Jurkat, Clone E6-1 (cell line): ENCODE results near the gene KRI1. TPM values are rescaled to one million over a fixed set of nuclear protein-coding genes. Genes with fewer than 3 reads are reported as not detected.

Source experiments
- DNase-seq: peaks from one replicate; pipeline ENCODE4 v3.0.0-alpha.2; 2011; ENCODE audit warnings: low read depth, low spot score
- H3K4me3 ChIP-seq: 2 replicates; pipeline ENCODE4 v1.5.1; 2011; ENCODE audit warnings: mild to moderate bottlenecking, low read length, control low read depth, moderate library complexity
- polyA plus RNA-seq: library from polyadenylated mRNA; unstranded; fragments of >200 nt; gene quantifications from one replicate; pipeline ENCODE4 v1.2.1, GENCODE V29; 2012; ENCODE audit warnings: missing spikeins; ENCODE audit not compliant: insufficient read length, insufficient read depth

KRI1 gene
- 89.3 TPM for polyA plus RNA-seq

DNA sequence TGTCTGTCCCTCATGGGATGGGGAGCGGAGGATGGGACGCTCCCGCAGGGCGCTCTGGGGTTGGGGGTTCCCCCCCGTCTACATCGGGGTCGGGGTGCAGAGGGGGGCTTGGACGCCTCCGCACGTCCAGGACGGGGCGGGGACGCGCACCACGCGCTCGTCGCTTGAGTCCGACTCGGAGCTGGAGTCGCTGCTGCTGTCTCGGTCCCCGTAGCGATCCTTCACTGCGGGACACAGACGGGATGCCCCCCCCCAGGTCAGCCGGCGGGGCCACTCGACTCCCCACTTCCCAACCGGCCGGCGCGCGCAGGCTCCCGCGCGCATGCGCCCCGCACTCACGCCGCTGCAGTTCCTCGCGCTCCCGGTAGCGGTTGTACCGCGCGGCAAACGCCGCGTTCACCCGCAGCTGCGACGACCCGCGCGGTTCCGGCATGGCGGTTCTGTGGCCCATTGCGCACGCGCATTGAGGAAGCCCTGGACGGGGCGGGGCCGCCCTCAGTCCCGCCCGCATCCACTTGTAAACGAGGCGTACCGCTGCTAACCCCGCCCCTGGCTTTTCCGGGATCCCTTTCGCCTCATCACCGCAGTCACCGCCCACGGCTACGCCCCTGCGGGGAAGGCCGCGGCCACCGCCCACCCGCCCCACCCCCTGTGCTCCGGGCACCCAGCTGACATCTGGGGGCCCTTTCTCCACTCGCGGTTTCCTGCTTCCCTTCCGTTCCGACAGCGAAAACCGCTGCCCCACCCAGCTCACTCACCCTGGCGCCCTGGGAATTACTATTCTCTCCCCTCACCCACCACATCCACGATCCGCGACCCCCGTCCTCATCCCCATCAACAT lies at the start of gene KRI1:
Gene KRI1 (minus strand): TSS at position 444 of the 841 bp plus-strand sequence. CDS start 11 bp downstream, at position 433.
- H3K4me3 ChIP-seq: peak within 1 kb of the TSS; percentile 89
- DNase-seq: peak; percentile 98

DNA sequence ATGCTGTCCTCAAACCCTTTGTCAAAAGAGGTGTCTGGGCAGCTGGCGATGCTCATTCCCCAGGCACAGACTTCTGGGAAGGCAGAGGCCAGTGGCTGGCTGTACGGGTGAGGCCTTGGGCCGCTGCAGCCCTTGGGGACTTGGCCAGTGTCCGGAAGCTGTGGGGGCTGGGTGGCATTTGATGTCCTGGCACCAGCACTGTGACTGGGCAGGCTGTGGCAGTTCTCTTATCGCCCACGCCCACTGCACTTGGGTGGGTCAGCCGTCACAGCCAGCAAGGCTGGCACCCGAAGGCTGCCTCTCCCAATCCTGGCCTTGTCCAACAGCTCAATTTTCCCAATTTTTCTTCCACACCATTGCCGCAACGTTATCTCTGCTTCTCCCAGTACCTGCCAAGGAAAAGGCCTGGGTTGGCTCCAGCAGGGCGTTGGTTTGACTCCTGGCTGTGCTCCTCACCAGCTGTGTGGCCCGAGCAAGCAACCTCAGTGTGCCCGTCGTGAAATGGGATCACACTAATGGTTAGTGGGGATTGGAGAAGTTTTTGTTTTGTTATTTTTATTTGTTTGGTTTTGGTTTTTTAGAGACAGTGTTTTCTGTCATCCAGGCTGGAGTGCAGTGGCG lies 46.8 kb upstream of the KRI1 start:
- no peak for DNase-seq
- H3K4me3 ChIP-seq: no peak overlapping the region

DNA sequence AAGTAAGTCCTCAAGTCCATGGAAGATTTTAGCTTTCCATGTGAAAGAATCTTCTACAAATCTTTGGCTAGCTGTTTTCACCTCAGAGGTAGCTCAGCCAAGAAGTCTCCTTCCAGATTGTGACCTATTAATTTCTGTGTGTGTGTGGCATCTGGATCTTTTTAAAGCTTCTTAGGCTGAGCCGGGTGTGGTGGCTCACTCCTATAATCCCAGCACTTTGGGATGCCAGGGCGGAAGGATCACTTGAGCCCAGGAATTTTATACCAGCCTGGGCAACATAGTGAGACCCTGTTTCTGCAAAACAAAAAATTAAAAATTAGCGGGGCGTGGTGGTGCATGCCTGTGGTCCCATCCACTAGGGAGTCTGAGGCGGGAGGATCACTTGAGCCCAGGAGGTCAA lies 46.1 kb upstream of the KRI1 start:
- no peak for DNase-seq
- H3K4me3 ChIP-seq: no peak overlapping the region

DNA sequence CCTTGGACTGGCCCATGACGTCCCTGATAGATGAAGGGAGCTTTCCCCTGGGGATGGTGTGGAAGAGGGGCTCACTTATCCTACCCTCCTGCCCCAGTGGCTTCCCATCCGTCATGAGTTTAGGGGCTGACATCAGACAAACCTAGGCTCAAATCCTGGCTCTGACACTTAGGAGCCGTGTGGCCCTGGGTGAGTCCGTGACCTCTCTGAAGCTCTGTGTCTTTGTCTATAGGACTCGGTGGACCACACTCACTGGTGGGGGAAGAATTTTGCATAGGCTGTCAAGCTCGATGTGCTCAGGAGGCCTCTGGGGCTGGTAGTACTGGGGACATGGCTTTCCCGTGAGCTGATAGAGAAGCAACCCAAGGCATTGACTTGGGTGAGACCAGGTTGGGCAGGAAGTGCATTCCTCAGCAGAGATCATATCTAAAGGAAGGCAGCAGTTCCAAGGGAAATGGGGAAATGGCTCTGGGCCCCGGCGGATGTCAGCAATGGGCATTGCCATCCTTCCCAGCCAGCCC lies 38.7 kb upstream of the KRI1 start:
- DNase-seq: no peak
- H3K4me3 ChIP-seq: no peak overlapping the region

DNA sequence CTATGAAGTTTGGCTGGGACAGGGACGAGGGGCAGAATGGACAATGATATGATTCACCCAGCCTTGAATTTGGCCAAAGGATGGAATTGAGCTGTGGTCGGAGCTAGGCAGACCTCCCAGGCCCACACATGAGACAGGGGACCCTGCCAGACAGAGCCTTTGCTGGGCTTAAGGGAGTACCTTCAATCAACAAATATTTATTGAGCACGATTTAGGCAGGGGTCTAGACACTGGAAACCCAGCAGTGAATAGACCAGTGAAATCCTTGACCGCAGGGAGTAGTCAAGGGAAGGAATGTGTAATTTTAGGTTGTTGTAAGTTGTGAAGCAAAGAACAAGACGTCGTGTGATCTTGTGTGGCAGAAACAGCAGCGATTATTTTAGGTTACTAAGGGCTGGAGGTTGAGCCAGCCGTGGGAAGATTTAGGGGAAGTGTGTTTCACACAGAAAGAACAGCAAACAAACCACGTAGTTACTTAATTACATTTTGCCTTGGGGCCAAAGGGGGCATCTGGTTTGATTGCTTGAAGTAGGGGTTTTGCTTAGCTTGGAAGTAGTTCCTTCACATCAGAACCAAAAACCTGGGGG lies 38.2 kb upstream of the KRI1 start:
- peak overlapping the region; percentile 72 for H3K4me3 ChIP-seq
- peak; percentile 57 for DNase-seq

DNA sequence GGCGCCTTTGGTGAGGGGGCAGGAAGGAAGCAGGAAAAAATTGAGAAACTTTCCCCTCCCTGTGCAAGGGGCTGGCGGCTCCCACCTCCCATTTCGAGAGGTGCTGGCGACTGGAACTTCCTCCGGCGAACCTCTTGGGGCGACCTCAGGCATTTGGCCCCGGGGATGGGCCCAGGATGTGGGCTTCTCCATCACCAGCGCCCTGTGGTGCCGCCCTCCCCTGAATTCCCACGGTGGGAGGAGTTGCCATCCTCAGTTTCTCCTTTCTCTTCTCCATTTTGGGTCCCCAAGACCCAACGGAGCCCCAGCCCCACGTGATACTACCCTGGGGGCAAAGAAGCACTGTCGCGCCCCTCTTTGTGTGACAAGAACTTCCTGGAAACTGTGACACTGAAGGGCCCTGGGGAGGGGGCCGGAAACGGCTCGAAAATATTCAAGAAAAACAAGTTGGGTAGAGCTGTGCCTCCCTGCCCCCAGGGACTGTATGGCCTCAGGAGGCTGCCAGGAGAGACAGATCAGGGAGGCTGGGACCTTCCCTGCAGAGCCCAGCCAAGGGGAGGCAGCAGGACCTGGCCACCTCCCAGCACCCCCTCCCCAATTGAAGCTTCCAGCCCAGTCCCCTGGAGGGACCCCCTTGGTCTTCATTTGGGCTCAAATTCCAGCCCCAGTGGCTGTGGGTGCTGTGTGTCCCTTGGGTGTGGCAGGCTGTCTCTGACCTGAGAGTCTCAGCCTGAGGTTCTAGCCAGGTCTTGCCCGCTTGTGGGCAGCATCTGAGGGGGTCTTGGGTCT lies 37.5 kb upstream of the KRI1 start:
- DNase-seq: peak; percentile 70
- peak overlapping the region; percentile 72 for H3K4me3 ChIP-seq

DNA sequence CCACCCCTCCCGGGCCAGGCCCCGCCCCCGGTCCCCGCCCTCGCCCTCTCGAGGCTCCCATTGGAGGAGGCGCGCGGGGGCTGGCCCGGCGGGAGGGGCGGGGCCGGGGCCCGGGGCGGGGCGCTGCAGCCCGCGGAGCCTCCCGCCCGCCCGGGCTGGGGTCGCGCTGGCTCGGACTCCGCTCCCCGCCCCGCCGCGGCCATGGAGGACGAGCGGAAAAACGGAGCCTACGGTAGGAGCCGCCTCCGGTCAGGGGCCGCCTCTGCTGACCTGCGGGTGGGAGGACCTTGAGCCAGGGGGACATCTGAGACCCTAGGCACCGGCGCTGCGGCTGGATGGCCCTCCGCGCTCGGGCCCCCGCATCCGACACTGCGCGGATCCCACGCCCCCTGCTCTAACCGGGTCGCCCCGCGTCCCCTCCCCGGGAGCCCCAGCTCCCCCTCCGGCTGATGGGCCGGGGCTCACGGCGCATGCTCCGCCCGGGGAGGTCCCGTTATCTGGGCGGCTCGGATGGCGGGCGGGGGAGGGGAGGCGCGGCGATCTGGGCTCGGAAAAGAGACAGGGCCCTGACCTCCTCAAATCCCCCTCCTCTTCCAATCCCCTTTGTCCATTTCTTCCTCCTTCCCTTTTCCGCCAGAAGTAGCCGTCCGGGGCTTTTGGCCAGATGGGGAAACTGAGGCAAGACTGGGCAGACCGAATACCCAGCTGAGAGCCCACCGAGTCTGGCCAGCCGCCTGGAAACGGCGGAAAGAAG lies 36.7 kb upstream of the KRI1 start:
- peak overlapping the region; percentile 72 for H3K4me3 ChIP-seq
- DNase-seq: no peak

DNA sequence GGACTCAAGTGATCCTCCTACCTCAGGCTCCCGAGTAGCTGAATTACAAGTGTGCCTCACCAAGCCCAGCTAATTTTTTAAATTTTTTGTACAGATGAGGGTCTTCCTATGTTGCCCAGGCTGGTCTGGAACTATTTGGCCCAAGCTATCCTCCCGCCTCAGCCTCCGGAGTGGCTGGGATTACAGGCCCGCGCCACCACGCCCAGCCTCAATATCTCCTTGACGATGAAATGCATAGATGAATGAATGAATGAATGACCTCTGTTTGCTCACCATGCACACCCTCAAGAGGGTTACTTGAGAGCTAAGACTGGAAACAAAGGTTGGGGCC lies 36.2 kb upstream of the KRI1 start:
- H3K4me3 ChIP-seq: no peak overlapping the region
- DNase-seq: peak; percentile 58

DNA sequence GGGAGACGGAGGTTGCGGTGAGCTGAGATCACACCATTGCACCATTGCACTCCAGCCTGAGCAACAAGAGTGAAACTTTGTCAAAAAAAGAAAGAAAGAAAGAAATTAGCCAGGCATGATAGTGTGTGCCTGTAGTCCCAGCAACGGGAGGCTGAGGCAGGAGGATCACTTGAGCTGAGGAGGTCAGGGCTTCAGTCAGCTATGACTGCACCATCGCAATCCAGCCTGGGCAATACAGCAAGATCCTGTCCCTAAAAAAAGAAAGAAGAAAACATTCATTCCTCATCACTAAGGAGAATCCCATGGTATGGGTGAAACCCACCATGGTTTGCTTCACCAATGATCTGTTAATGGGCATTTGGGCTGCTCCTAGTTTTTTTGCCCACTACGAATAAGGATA lies 34.3 kb upstream of the KRI1 start:
- H3K4me3 ChIP-seq: no peak overlapping the region
- DNase-seq: no peak

DNA sequence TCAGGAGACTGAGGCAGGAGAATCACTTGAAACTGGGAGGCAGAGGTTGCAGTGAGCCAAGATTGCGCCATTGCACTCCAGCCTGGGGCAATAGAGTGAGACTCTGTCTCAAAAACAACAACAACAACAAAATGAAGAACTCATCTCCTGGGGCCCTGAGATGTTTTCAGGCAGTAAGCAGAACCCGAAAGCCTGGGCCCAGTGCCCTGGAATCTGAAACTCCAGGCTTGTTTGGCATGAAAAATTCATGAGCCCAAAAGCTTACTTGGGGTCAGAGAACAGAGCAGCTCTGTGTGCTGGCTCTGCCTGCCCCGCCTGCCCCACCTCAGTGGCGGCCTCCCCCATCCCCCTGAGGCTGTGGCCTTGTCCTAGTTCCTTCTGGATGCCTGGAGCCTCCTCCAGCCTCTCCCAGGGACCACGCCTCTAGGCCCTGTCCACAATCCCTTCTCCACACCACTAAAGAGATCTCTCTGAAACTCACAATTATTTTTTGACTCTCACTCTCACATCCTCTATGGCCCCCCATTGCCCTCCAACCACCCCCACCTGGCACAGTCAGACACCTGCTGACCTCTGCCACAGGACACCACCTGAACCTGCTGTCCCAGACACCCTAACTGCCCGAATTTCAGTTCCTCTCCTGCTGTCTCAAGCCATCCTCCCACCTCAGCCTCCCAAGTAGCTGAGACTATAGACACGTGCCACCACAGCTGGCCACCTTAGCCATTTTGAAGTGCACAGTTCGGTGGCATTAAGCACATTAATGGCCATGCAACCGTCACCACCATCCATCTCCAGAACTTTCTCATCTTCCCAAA lies 28.2 kb upstream of the KRI1 start:
- DNase-seq: no peak

DNA sequence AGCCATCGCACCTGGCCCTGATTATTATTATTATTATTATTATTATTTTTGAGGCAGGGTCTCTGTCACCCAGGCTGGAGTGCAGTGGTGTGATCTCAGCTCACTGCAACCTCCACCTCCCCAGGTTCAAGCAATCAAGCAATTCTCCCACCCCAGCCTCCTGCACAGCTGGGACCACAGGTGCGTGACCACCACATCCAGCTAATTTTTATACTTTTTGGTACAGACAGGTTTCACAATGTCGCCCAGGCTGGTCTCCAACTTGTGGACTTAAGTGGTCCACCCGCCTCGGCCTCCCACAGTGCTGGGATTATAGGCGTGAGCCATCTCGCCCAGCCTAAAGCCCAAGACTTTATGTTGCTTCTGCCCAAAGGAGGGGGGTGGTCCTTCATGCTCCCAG lies 27.3 kb upstream of the KRI1 start:
- DNase-seq: no peak
- no peak overlapping the region for H3K4me3 ChIP-seq

More for the DNA sequence above, 28.2 kb upstream of the KRI1 start:
- H3K4me3 ChIP-seq: no peak overlapping the region

DNA sequence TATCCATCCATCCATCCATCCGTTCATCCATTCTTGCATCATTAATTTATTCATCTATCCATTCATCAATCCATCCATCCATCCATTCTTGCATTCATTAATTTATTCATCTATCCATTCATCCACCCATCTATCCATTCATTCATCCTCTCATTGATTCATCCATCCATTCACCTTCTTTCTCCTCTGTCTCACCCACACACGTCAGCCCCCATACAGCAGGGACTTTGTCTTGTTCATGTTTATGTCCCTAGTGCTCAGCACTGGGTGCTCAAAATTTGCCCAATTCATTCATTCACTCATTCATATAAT lies 22.0 kb upstream of the KRI1 start:
- no peak for DNase-seq
- no peak overlapping the region for H3K4me3 ChIP-seq

DNA sequence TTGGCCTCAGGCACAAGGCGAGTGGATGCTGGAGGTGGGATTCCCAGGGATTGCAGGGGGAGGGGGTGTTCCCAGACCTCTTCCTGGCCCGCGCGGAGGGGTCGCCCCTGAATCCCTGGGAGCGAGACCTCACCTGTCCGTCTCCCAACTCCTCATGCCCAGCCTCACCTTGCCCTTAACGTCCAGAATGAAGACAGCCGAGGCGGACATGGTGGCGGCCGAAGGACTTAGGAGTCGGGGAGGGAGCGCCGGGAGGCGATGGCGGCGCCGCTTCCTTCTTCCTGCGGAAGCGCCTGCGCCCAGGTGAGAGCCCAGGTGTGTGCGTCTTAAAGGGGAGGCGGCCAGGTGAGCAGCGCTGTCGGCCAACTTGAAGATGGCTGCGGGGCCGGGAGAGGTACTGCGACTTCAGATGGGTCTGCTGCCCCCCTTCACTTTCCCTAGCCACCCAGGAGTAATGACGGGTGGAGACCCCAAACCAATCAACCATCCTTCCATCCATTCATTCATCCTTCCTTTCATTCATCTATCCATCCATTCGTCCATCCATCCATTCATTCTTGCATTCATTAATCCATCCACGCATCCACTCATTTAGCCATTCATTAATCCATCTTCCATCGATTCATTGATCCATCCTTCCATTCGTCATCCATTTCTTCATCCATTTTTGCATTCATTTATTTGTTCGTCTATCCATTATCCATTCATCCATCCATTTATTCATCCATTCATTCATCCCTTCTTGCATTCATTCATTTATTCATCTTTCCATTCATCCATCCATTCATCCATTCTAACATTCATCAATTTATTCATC lies 21.4 kb upstream of the KRI1 start, which contains the start of gene AP1M2:
Gene AP1M2 (minus strand): TSS at position 291 of the 817 bp plus-strand sequence. CDS start 81 bp downstream, at position 210.
- no peak within 1 kb of the TSS for H3K4me3 ChIP-seq
- no peak for DNase-seq

DNA sequence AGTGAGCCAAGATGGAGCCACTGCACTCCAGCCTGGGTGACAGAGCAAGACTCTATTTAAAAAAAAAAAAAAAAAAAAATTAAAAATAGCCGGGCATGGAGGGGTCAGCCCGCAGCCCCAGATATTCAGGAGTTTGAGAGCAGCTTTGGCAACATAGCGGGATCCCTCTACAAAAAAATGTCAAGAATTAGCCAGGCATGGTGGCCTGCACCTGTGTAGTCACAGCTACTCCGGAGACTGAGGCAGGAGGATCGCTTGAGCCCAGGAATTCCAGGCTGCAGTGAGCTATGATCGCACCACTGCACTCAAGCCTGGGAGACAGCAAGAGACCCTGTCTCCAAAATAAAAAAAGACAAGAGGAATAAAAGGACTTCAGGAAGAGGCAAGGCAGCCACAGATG lies 20.6 kb upstream of the KRI1 start:
- no peak for DNase-seq

DNA sequence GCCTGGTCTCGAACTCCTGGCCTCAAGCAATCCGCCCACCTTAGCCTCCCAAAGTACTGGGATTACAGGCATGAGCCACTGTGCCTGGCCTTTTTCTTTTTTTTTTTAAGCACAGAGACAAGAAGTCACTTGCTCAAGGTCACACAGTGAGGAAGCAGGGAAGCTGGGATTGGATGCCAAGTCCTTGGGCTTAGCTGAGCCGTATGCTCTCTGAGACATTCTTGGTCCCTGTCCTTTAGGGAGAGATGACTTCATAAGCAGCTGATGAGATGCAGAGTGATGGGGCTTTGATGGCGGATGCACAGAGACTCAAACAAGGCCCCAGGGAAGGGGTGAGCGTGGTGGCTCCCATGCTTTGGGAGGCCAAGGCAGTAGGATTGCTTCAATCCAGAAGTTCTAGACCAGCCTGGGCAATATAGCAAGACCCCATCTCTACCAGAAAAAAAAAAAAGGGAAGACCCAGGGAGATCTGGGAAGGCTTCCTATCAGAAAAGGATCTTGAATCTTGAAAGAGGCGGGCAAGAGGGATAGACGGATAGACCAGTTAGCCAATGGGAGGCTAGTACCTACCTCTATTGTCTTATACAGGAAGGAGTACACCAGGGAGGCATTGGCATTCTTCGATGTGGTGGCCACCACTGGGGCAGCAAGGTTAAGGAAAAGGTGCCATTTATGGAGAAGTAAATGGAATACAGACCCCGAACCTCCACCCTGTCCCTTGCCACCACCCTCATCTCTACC lies 17.4 kb upstream of the KRI1 start:
- H3K4me3 ChIP-seq: no peak overlapping the region
- DNase-seq: no peak

More for the DNA sequence above, 20.6 kb upstream of the KRI1 start:
- H3K4me3 ChIP-seq: no peak overlapping the region

DNA sequence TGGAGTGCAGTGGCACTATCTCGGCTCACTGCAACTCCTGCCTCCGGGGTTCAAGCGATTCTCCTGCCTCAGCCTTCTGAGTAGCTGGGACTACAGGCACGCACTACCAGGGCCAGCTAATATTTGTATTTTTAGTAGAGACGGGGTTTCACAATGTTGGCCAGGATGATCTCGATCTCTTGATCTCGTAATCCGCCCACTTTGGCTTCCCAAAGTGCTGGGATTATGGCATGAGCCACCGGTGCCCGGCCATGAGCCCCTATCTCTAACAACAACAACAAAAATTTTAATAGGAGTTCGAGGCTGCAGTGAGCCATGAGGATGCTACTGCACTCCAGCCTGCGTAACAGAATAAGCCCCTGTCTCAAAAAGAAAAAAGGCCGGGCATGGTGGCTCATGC lies 16.3 kb upstream of the KRI1 start:
- H3K4me3 ChIP-seq: no peak overlapping the region
- DNase-seq: no peak
